GM23338 (cell line): ENCODE measurements around the gene NUDT13. TPM values are rescaled to one million over a fixed set of nuclear protein-coding genes. Genes with fewer than 3 reads are reported as not detected.
A peak's percentile ranks its signal among the peaks of the same experiment; 100 is the strongest.

ENCODE experiments used
- ATAC-seq: fragments of 200-7000 bp; cut with Tn5 transposase; 3 replicates; pipeline ENCODE4 v1.9.1; 2020
- DNase-seq: peaks from one replicate; pipeline ENCODE4 v3.0.0-alpha.2; 2015; ENCODE audit warnings: low spot score
- H2AFZ ChIP-seq: fragments of 200-600 bp; sonication (generic); 2 replicates; pipeline ENCODE4 v1.8.0; 2016; ENCODE audit warnings: antibody characterized with exemption, mild to moderate bottlenecking, moderate library complexity
- H3F3A ChIP-seq: fragments of 200-600 bp; sonication (generic); replicated peaks from 2 replicates; pipeline ENCODE4 v1.8.0; 2017; ENCODE audit warnings: antibody characterized with exemption, mixed run types, low read depth
- H3K27ac ChIP-seq: fragments of 200-600 bp; sonication (generic); 2 replicates; pipeline ENCODE4 v1.6.1; 2016; ENCODE audit warnings: low read depth
- H3K27me3 ChIP-seq: fragments of 200-600 bp; sonication (generic); 2 replicates; pipeline ENCODE4 v1.8.0; 2016; ENCODE audit warnings: mild to moderate bottlenecking, mixed run types, moderate library complexity; ENCODE audit not compliant: insufficient read depth
- H3K36me3 ChIP-seq: fragments of 200-600 bp; sonication (generic); 2 replicates; pipeline ENCODE4 v1.8.0; 2016; ENCODE audit warnings: mild to moderate bottlenecking; ENCODE audit not compliant: insufficient read depth
- H3K4me1 ChIP-seq: fragments of 200-600 bp; sonication (generic); 2 replicates; pipeline ENCODE4 v1.8.0; 2016; ENCODE audit warnings: mild to moderate bottlenecking, moderate library complexity; ENCODE audit not compliant: insufficient read depth
- H3K4me2 ChIP-seq: fragments of 200-600 bp; sonication (generic); 2 replicates; pipeline ENCODE4 v1.7.1; 2017; ENCODE audit warnings: mixed run types
- H3K4me3 ChIP-seq: fragments of 200-600 bp; sonication (generic); 2 replicates; pipeline ENCODE4 v1.6.1; 2016; ENCODE audit warnings: mixed run types
- H3K79me2 ChIP-seq: fragments of 200-600 bp; sonication (generic); replicated peaks from 2 replicates; pipeline ENCODE4 v1.8.0; 2017; ENCODE audit warnings: mild to moderate bottlenecking; ENCODE audit not compliant: insufficient read depth
- H3K9me2 ChIP-seq: fragments of 200-600 bp; sonication (generic); 2 replicates; pipeline ENCODE4 v1.8.0; 2017; ENCODE audit not compliant: insufficient read depth
- H4K20me1 ChIP-seq: fragments of 200-600 bp; sonication (generic); replicated peaks from 2 replicates; pipeline ENCODE4 v1.8.0; 2017; ENCODE audit warnings: mild to moderate bottlenecking; ENCODE audit not compliant: insufficient read depth
- H3K27ac Mint-ChIP-seq: 2 replicates; pipeline ENCODE4 v1.8.0; 2020; ENCODE audit warnings: inconsistent platforms, mild to moderate bottlenecking, moderate library complexity, mixed read lengths
- H3K27me3 Mint-ChIP-seq: 3 replicates; pipeline ENCODE4 v1.8.0; 2022; ENCODE audit warnings: low read depth, mild to moderate bottlenecking, moderate library complexity, mixed read lengths, inconsistent platforms; ENCODE audit not compliant: insufficient read depth, poor library complexity
- H3K36me3 Mint-ChIP-seq: 3 replicates; pipeline ENCODE4 v1.8.0; 2021; ENCODE audit warnings: low read depth, mild to moderate bottlenecking, inconsistent platforms, moderate library complexity, mixed read lengths
- H3K4me1 Mint-ChIP-seq: 3 replicates; pipeline ENCODE4 v1.8.0; 2020; ENCODE audit warnings: mild to moderate bottlenecking, inconsistent platforms, mixed read lengths
- H3K4me3 Mint-ChIP-seq: 3 replicates; pipeline ENCODE4 v1.8.0; 2021; ENCODE audit warnings: moderate library complexity, mild to moderate bottlenecking, inconsistent platforms, mixed read lengths
- H3K9me3 Mint-ChIP-seq: 3 replicates; pipeline ENCODE4 v1.8.0; 2020; ENCODE audit warnings: moderate library complexity, mild to moderate bottlenecking, inconsistent platforms, mixed read lengths
- CREB1 ChIP-seq: fragments of 250-450 bp; sonication (Bioruptor Pico); IDR thresholded peaks from 2 replicates; pipeline ENCODE4 v1.5.0; 2020; ENCODE audit warnings: low read depth, mild to moderate bottlenecking, moderate library complexity
- EZH2 ChIP-seq: fragments of 200-600 bp; sonication (generic); IDR thresholded peaks from one replicate; pipeline ENCODE4 v1.8.0; 2017; ENCODE audit warnings: antibody characterized with exemption, mild to moderate bottlenecking, low read depth; ENCODE audit not compliant: unreplicated experiment
- EZH2phosphoT487 ChIP-seq: fragments of 200-600 bp; sonication (generic); IDR thresholded peaks from one replicate; pipeline ENCODE4 v1.8.1; 2018; ENCODE audit warnings: antibody characterized with exemption; ENCODE audit not compliant: unreplicated experiment
- JUNB ChIP-seq: IDR thresholded peaks from one replicate; pipeline ENCODE4 v1.6.1; 2016; ENCODE audit warnings: antibody characterized with exemption; ENCODE audit not compliant: unreplicated experiment
- NANOG ChIP-seq: IDR thresholded peaks from 2 replicates; pipeline ENCODE4 v1.6.1; 2016; ENCODE audit warnings: antibody characterized with exemption, borderline replicate concordance
- POLR2AphosphoS5 ChIP-seq: IDR thresholded peaks from 2 replicates; pipeline ENCODE4 v1.6.1; 2016; ENCODE audit warnings: antibody characterized with exemption, low read depth
- STAT1 ChIP-seq: IDR thresholded peaks from one replicate; pipeline ENCODE4 v1.6.1; 2016; ENCODE audit warnings: antibody characterized with exemption; ENCODE audit not compliant: unreplicated experiment
- ZNF114 ChIP-seq: fragments of 250-450 bp; sonication (Bioruptor Pico); IDR thresholded peaks from 2 replicates; pipeline ENCODE4 v1.5.0; 2020; ENCODE audit warnings: mild to moderate bottlenecking, moderate library complexity
- ZNF331 ChIP-seq: fragments of 250-450 bp; sonication (Bioruptor Pico); IDR thresholded peaks from 2 replicates; pipeline ENCODE4 v1.5.0; 2020; ENCODE audit warnings: low read depth, mild to moderate bottlenecking, moderate library complexity
- polyA plus RNA-seq: library from polyadenylated mRNA; unstranded; fragments of >200 nt; fragmentation: Nextera tagmentation; extraction: Ambion mirVana; gene quantifications from 2 replicates; pipeline ENCODE4 v1.2.1, GENCODE V29; 2016
- total RNA-seq: library from RNA; depleted of rRNA; stranded (reverse); fragments of >200 nt; shearing (Covaris generic); gene quantifications from 2 replicates; pipeline ENCODE4 v1.2.3, GENCODE V29; 2014
- TF ChIP-seq, protein P1 (sequence below): fragments of 250-450 bp; sonication (Bioruptor Pico); IDR thresholded peaks from 2 replicates; pipeline ENCODE4 v1.5.0; 2020; ENCODE audit warnings: mild to moderate bottlenecking, moderate library complexity
- TF ChIP-seq, protein P2 (sequence below), 2 experiments: fragments of 200-600 bp in 1 of 2; sonication (generic) in 1 of 2; conservative IDR thresholded peaks; 2 replicates each; pipeline versions ENCODE4 v1.5.1 to v1.6.1; 2016 to 2017; ENCODE audit warnings: antibody characterized with exemption in 2 of 2, low read depth in 2 of 2, mild to moderate bottlenecking in 2 of 2, moderate library complexity in 1 of 2
- TF ChIP-seq, protein P3 (sequence below): IDR thresholded peaks from 2 replicates; pipeline ENCODE4 v1.6.1; 2016; ENCODE audit warnings: antibody characterized with exemption
- TF ChIP-seq, protein P4 (sequence below): IDR thresholded peaks from one replicate; pipeline ENCODE4 v1.6.1; 2018; ENCODE audit warnings: antibody characterized with exemption; ENCODE audit not compliant: unreplicated experiment

Gene NUDT13
- total and polyA plus RNA-seq, 2 experiments from 2014 or later, result 1.4 to 2.2 TPM

DNA sequence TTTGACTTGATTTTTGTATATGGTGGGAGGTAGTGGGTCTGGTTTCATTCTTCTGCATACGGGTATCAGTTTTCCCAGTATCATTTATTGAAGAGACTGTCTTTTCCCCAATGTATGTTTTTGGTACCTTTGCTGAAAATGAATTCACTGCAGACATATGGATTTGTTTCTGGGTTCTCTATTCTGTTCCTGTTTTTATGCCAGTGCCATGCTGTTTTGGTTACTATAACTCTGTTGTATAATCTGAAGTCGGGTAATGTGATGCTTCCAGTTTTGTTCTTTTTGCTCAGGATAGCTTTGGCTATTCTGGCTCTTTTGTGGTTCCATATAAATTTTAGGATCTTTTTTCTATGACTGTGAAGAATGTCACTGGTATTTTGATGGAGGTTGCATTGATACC, 56.7 kb downstream of the NUDT13 start:
- Histone ChIP-seq H2AFZ (no peak overlapping the region), H3K4me2 (peak overlapping the region; percentile 87), H4K20me1 (peaks cover 7% of the 10 kb centered on the region), H3K27ac (no peak overlapping the region), H3K9me2 (no peaks in the 10 kb centered on the region), H3K27me3 (no peaks in the 10 kb centered on the region), H3K4me3 (peak overlapping the region; percentile 89), H3K4me1 (0 out of 2 replicates have a peak, but pooled peaks cover 6% of the 10 kb centered on the region), H3K36me3 (peaks cover 21% of the 10 kb centered on the region; the same call in 1 of the 2 replicates), H3K79me2 (peaks cover 70% of the 10 kb centered on the region), H3F3A (peaks cover 4% of the 10 kb centered on the region; the same call in 1 of the 2 replicates)
- Mint-ChIP-seq H3K36me3 (peaks cover 13% of the 10 kb centered on the region), H3K4me1 (peaks cover 9% of the 10 kb centered on the region; the same call in 2 of the 3 replicates), H3K27me3 (no peaks in the 10 kb centered on the region), H3K9me3 (no peaks in the 10 kb centered on the region; the same call in 2 of the 3 replicates), H3K4me3 (peak overlapping the region; percentile 100), H3K27ac (no peak overlapping the region; the same call in 1 of the 2 replicates)
- DNase-seq (no peak), ATAC-seq (no peak)
- TF ChIP-seq POLR2AphosphoS5 (no peak), ZNF331 (CRISPR knock-in tag) (no peak), EZH2phosphoT487 (no peak), NANOG (no peak), JUNB (no peak), STAT1 (no peak), EZH2 (no peak), ZNF114 (CRISPR knock-in tag) (no peak), CREB1 (CRISPR knock-in tag) (no peak)
- TF ChIP-seq, protein P1, sequence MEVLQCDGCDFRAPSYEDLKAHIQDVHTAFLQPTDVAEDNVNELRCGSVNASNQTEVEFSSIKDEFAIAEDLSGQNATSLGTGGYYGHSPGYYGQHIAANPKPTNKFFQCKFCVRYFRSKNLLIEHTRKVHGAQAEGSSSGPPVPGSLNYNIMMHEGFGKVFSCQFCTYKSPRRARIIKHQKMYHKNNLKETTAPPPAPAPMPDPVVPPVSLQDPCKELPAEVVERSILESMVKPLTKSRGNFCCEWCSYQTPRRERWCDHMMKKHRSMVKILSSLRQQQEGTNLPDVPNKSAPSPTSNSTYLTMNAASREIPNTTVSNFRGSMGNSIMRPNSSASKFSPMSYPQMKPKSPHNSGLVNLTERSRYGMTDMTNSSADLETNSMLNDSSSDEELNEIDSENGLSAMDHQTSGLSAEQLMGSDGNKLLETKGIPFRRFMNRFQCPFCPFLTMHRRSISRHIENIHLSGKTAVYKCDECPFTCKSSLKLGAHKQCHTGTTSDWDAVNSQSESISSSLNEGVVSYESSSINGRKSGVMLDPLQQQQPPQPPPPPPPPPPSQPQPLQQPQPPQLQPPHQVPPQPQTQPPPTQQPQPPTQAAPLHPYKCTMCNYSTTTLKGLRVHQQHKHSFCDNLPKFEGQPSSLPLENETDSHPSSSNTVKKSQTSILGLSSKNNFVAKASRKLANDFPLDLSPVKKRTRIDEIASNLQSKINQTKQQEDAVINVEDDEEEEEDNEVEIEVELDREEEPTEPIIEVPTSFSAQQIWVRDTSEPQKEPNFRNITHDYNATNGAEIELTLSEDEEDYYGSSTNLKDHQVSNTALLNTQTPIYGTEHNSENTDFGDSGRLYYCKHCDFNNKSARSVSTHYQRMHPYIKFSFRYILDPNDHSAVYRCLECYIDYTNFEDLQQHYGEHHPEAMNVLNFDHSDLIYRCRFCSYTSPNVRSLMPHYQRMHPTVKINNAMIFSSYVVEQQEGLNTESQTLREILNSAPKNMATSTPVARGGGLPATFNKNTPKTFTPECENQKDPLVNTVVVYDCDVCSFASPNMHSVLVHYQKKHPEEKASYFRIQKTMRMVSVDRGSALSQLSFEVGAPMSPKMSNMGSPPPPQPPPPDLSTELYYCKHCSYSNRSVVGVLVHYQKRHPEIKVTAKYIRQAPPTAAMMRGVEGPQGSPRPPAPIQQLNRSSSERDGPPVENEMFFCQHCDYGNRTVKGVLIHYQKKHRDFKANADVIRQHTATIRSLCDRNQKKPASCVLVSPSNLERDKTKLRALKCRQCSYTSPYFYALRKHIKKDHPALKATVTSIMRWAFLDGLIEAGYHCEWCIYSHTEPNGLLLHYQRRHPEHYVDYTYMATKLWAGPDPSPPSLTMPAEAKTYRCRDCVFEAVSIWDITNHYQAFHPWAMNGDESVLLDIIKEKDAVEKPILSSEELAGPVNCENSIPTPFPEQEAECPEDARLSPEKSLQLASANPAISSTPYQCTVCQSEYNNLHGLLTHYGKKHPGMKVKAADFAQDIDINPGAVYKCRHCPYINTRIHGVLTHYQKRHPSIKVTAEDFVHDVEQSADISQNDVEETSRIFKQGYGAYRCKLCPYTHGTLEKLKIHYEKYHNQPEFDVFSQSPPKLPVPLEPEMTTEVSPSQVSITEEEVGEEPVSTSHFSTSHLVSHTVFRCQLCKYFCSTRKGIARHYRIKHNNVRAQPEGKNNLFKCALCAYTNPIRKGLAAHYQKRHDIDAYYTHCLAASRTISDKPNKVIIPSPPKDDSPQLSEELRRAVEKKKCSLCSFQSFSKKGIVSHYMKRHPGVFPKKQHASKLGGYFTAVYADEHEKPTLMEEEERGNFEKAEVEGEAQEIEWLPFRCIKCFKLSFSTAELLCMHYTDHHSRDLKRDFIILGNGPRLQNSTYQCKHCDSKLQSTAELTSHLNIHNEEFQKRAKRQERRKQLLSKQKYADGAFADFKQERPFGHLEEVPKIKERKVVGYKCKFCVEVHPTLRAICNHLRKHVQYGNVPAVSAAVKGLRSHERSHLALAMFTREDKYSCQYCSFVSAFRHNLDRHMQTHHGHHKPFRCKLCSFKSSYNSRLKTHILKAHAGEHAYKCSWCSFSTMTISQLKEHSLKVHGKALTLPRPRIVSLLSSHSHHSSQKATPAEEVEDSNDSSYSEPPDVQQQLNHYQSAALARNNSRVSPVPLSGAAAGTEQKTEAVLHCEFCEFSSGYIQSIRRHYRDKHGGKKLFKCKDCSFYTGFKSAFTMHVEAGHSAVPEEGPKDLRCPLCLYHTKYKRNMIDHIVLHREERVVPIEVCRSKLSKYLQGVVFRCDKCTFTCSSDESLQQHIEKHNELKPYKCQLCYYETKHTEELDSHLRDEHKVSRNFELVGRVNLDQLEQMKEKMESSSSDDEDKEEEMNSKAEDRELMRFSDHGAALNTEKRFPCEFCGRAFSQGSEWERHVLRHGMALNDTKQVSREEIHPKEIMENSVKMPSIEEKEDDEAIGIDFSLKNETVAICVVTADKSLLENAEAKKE (CRISPR knock-in tag), result no peak
- TF ChIP-seq, protein P2, sequence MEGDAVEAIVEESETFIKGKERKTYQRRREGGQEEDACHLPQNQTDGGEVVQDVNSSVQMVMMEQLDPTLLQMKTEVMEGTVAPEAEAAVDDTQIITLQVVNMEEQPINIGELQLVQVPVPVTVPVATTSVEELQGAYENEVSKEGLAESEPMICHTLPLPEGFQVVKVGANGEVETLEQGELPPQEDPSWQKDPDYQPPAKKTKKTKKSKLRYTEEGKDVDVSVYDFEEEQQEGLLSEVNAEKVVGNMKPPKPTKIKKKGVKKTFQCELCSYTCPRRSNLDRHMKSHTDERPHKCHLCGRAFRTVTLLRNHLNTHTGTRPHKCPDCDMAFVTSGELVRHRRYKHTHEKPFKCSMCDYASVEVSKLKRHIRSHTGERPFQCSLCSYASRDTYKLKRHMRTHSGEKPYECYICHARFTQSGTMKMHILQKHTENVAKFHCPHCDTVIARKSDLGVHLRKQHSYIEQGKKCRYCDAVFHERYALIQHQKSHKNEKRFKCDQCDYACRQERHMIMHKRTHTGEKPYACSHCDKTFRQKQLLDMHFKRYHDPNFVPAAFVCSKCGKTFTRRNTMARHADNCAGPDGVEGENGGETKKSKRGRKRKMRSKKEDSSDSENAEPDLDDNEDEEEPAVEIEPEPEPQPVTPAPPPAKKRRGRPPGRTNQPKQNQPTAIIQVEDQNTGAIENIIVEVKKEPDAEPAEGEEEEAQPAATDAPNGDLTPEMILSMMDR (conservative IDR thresholded peaks at IDR 0.05; ENCODE audit: low read depth in 2 of 2), result no peak
- TF ChIP-seq, protein P3, sequence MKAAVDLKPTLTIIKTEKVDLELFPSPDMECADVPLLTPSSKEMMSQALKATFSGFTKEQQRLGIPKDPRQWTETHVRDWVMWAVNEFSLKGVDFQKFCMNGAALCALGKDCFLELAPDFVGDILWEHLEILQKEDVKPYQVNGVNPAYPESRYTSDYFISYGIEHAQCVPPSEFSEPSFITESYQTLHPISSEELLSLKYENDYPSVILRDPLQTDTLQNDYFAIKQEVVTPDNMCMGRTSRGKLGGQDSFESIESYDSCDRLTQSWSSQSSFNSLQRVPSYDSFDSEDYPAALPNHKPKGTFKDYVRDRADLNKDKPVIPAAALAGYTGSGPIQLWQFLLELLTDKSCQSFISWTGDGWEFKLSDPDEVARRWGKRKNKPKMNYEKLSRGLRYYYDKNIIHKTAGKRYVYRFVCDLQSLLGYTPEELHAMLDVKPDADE, result no peak
- TF ChIP-seq, protein P4, sequence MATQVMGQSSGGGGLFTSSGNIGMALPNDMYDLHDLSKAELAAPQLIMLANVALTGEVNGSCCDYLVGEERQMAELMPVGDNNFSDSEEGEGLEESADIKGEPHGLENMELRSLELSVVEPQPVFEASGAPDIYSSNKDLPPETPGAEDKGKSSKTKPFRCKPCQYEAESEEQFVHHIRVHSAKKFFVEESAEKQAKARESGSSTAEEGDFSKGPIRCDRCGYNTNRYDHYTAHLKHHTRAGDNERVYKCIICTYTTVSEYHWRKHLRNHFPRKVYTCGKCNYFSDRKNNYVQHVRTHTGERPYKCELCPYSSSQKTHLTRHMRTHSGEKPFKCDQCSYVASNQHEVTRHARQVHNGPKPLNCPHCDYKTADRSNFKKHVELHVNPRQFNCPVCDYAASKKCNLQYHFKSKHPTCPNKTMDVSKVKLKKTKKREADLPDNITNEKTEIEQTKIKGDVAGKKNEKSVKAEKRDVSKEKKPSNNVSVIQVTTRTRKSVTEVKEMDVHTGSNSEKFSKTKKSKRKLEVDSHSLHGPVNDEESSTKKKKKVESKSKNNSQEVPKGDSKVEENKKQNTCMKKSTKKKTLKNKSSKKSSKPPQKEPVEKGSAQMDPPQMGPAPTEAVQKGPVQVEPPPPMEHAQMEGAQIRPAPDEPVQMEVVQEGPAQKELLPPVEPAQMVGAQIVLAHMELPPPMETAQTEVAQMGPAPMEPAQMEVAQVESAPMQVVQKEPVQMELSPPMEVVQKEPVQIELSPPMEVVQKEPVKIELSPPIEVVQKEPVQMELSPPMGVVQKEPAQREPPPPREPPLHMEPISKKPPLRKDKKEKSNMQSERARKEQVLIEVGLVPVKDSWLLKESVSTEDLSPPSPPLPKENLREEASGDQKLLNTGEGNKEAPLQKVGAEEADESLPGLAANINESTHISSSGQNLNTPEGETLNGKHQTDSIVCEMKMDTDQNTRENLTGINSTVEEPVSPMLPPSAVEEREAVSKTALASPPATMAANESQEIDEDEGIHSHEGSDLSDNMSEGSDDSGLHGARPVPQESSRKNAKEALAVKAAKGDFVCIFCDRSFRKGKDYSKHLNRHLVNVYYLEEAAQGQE, result no peak
